ENCODE measurements around the gene ATG7. TPM values are rescaled to one million over a fixed set of nuclear protein-coding genes. Genes with fewer than 3 reads are reported as not detected.

ATG7 gene
- total RNA-seq, 1 donor from 2014 or later: 53.5 TPM

- Mint-ChIP-seq H3K36me3 (no peaks in the 10 kb centered on the region), H3K4me3 (no peak overlapping the region), H3K27me3 (ENCODE audit: insufficient read depth, low read depth) (no peaks in the 10 kb centered on the region), H3K4me1 (no peaks in the 10 kb centered on the region), H3K27ac (no peak overlapping the region), H3K9me3 (no peaks in the 10 kb centered on the region)
- Histone ChIP-seq H3K9me3 (ENCODE audit: low read depth) (no peaks in the 10 kb centered on the region), H4K20me1 (ENCODE audit: low read depth) (no peaks in the 10 kb centered on the region), H3K27ac (no peak overlapping the region), H3K36me3 (no peaks in the 10 kb centered on the region), H3K4me2 (no peak overlapping the region), H3K4me3 (no peak overlapping the region), H3K79me2 (ENCODE audit: low read depth) (no peaks in the 10 kb centered on the region), H3K27me3 (no peaks in the 10 kb centered on the region), H2AFZ (replicated peaks) (no peak overlapping the region), H3K4me1 (no peaks in the 10 kb centered on the region), H3K9ac (no peak overlapping the region), H3F3A (ENCODE audit: low read depth) (no peaks in the 10 kb centered on the region)
- DNase-seq (ENCODE audit: low spot score): no peak
- no peak for TF ChIP-seq CTCF (IDR thresholded peaks at IDR 0.05)
- no peak for TF ChIP-seq EZH2phosphoT487 (IDR thresholded peaks at IDR 0.05)
- no peak for TF ChIP-seq EZH2 (IDR thresholded peaks at IDR 0.05)
Measured at GRCh38 chr3:11226042-11226370, 46.2 kb upstream of the ATG7 start.

- TF ChIP-seq EZH2 (IDR thresholded peaks at IDR 0.05) (no peak), EZH2phosphoT487 (IDR thresholded peaks at IDR 0.05) (no peak), CTCF (IDR thresholded peaks at IDR 0.05) (no peak)
- no peaks in the 10 kb centered on the region for H3K79me2 ChIP-seq (ENCODE audit: low read depth)
- no peak overlapping the region for H3K27ac ChIP-seq
Measured at GRCh38 chr3:11228041-11228440, 44.2 kb upstream of the ATG7 start.

GRCh38 chr3:11230125-11230524 is 42.1 kb upstream of the ATG7 start:
- Histone ChIP-seq H3K4me1 (no peaks in the 10 kb centered on the region), H3K27ac (no peak overlapping the region), H3K79me2 (ENCODE audit: low read depth) (no peaks in the 10 kb centered on the region), H3K4me3 (no peak overlapping the region), H3F3A (ENCODE audit: low read depth) (no peaks in the 10 kb centered on the region), H2AFZ (replicated peaks) (no peak overlapping the region), H3K4me2 (no peak overlapping the region), H4K20me1 (ENCODE audit: low read depth) (no peaks in the 10 kb centered on the region), H3K9me3 (ENCODE audit: low read depth) (no peaks in the 10 kb centered on the region), H3K27me3 (peaks cover 11% of the 10 kb centered on the region), H3K36me3 (no peaks in the 10 kb centered on the region), H3K9ac (no peak overlapping the region)
- H3K4me1 Mint-ChIP-seq: no peaks in the 10 kb centered on the region
- H3K9me3 Mint-ChIP-seq: no peaks in the 10 kb centered on the region
- no peaks in the 10 kb centered on the region for H3K27me3 Mint-ChIP-seq (ENCODE audit: insufficient read depth, low read depth)
- TF ChIP-seq CTCF (IDR thresholded peaks at IDR 0.05) (no peak), EZH2 (IDR thresholded peaks at IDR 0.05) (no peak), EZH2phosphoT487 (IDR thresholded peaks at IDR 0.05) (no peak)
- H3K36me3 Mint-ChIP-seq: no peaks in the 10 kb centered on the region
- no peak for DNase-seq (ENCODE audit: low spot score)
- H3K27ac Mint-ChIP-seq: no peak overlapping the region
- no peak overlapping the region for H3K4me3 Mint-ChIP-seq

More at GRCh38 chr3:11228041-11228440, 44.2 kb upstream of the ATG7 start:
- Mint-ChIP-seq H3K4me3 (no peak overlapping the region), H3K9me3 (no peaks in the 10 kb centered on the region), H3K4me1 (no peaks in the 10 kb centered on the region), H3K36me3 (no peaks in the 10 kb centered on the region), H3K27ac (no peak overlapping the region), H3K27me3 (ENCODE audit: insufficient read depth, low read depth) (no peaks in the 10 kb centered on the region)
- peaks cover 9% of the 10 kb centered on the region for H3K27me3 ChIP-seq
- H4K20me1 ChIP-seq (ENCODE audit: low read depth): no peaks in the 10 kb centered on the region
- no peak overlapping the region for H3K9ac ChIP-seq
- H3F3A ChIP-seq (ENCODE audit: low read depth): no peaks in the 10 kb centered on the region
- H3K4me3 ChIP-seq: no peak overlapping the region
- H3K9me3 ChIP-seq (ENCODE audit: low read depth): no peaks in the 10 kb centered on the region
- H2AFZ ChIP-seq (replicated peaks): no peak overlapping the region
- H3K4me2 ChIP-seq: no peak overlapping the region
- DNase-seq (ENCODE audit: low spot score): no peak
- H3K4me1 ChIP-seq: no peaks in the 10 kb centered on the region
- no peaks in the 10 kb centered on the region for H3K36me3 ChIP-seq

GRCh38 chr3:11230832-11231231 is 41.4 kb upstream of the ATG7 start:
- TF ChIP-seq EZH2phosphoT487 (IDR thresholded peaks at IDR 0.05) (no peak), CTCF (IDR thresholded peaks at IDR 0.05) (no peak), EZH2 (IDR thresholded peaks at IDR 0.05) (no peak)
- Histone ChIP-seq H3K4me1 (no peaks in the 10 kb centered on the region), H3F3A (ENCODE audit: low read depth) (no peaks in the 10 kb centered on the region), H3K4me2 (no peak overlapping the region), H4K20me1 (ENCODE audit: low read depth) (no peaks in the 10 kb centered on the region), H2AFZ (replicated peaks) (no peak overlapping the region), H3K9ac (no peak overlapping the region), H3K27me3 (peaks cover 11% of the 10 kb centered on the region), H3K36me3 (no peaks in the 10 kb centered on the region), H3K4me3 (no peak overlapping the region), H3K27ac (no peak overlapping the region), H3K9me3 (ENCODE audit: low read depth) (no peaks in the 10 kb centered on the region), H3K79me2 (ENCODE audit: low read depth) (no peaks in the 10 kb centered on the region)
- DNase-seq (ENCODE audit: low spot score): no peak
- H3K4me1 Mint-ChIP-seq: no peaks in the 10 kb centered on the region
- no peaks in the 10 kb centered on the region for H3K9me3 Mint-ChIP-seq
- no peaks in the 10 kb centered on the region for H3K27me3 Mint-ChIP-seq (ENCODE audit: insufficient read depth, low read depth)
- H3K27ac Mint-ChIP-seq: no peak overlapping the region
- no peaks in the 10 kb centered on the region for H3K36me3 Mint-ChIP-seq
- H3K4me3 Mint-ChIP-seq: no peak overlapping the region

Data from neural progenitor cell (in vitro differentiated cells).